Measurements from ENCODE around the gene ZNF853. TPM values are rescaled to one million over a fixed set of nuclear protein-coding genes. Genes with fewer than 3 reads are reported as not detected.

Gene ZNF853
- total and polyA plus RNA-seq, 2 experiments from 2014 or later: 8.0 to 9.8 TPM

GRCh38 chr7:6623589-6624245 lies 8.3 kb downstream of the ZNF853 start:
- Histone ChIP-seq H2AFZ (no peak overlapping the region), H3K9me2 (replicated peaks; ENCODE audit: insufficient read depth) (no peaks in the 10 kb centered on the region), H4K20me1 (ENCODE audit: insufficient read depth, poor library complexity, severe bottlenecking) (no peaks in the 10 kb centered on the region), H3K36me3 (replicated peaks; ENCODE audit: insufficient read depth, low read depth) (no peaks in the 10 kb centered on the region), H3K4me1 (ENCODE audit: insufficient read depth) (no peaks in the 10 kb centered on the region), H3K4me3 (no peak overlapping the region), H3K9me3 (ENCODE audit: low read depth) (no peaks in the 10 kb centered on the region), H3K27ac (no peak overlapping the region), H3K27me3 (no peaks in the 10 kb centered on the region), H3K79me2 (no peaks in the 10 kb centered on the region), H3K4me2 (no peak overlapping the region)
- WGBS (ENCODE audit: low lambda C conversion rate, missing lambda C conversion rate): 93% methylated on average over 15 of the region's 15 CpGs
- DNase-seq (ENCODE audit: low spot score): no peak
- TF ChIP-seq EZH2phosphoT487 (IDR thresholded peaks at IDR 0.05; ENCODE audit: low read depth, severe bottlenecking, unreplicated experiment) (no peak), EZH2 (IDR thresholded peaks at IDR 0.05; ENCODE audit: borderline replicate concordance) (no peak), CTCF (IDR thresholded peaks at IDR 0.05; ENCODE audit: poor library complexity) (no peak)

GRCh38 chr7:6624246-6624611 lies 8.8 kb downstream of the ZNF853 start:
- H3K27ac ChIP-seq: no peak overlapping the region
- 90% methylated on average over 2 of the region's 3 CpGs for WGBS (ENCODE audit: low lambda C conversion rate, missing lambda C conversion rate)
- no peaks in the 10 kb centered on the region for H3K4me1 ChIP-seq (ENCODE audit: insufficient read depth)
- H4K20me1 ChIP-seq (ENCODE audit: insufficient read depth, poor library complexity, severe bottlenecking): no peaks in the 10 kb centered on the region
- H3K4me3 ChIP-seq: no peak overlapping the region
- no peak for DNase-seq (ENCODE audit: low spot score)
- H3K9me2 ChIP-seq (replicated peaks; ENCODE audit: insufficient read depth): no peaks in the 10 kb centered on the region
- no peaks in the 10 kb centered on the region for H3K9me3 ChIP-seq (ENCODE audit: low read depth)
- H3K79me2 ChIP-seq: no peaks in the 10 kb centered on the region
- H3K27me3 ChIP-seq: no peaks in the 10 kb centered on the region
- no peak overlapping the region for H2AFZ ChIP-seq
- H3K36me3 ChIP-seq (replicated peaks; ENCODE audit: insufficient read depth, low read depth): no peaks in the 10 kb centered on the region
- TF ChIP-seq EZH2phosphoT487 (IDR thresholded peaks at IDR 0.05; ENCODE audit: low read depth, severe bottlenecking, unreplicated experiment) (no peak), EZH2 (IDR thresholded peaks at IDR 0.05; ENCODE audit: borderline replicate concordance) (no peak), CTCF (IDR thresholded peaks at IDR 0.05; ENCODE audit: poor library complexity) (no peak)
- no peak overlapping the region for H3K4me2 ChIP-seq

- no peak overlapping the region for H2AFZ ChIP-seq
- 83% methylated on average over 6 of the region's 6 CpGs for WGBS (ENCODE audit: low lambda C conversion rate, missing lambda C conversion rate)
- no peak for DNase-seq (ENCODE audit: low spot score)
Measured at GRCh38 chr7:6628045-6628444, 12.6 kb downstream of the ZNF853 start.

More at GRCh38 chr7:6628045-6628444, 12.6 kb downstream of the ZNF853 start:
- no peak overlapping the region for H3K4me3 ChIP-seq
- H3K27me3 ChIP-seq: no peaks in the 10 kb centered on the region
- no peaks in the 10 kb centered on the region for H3K79me2 ChIP-seq
- H3K9me3 ChIP-seq (ENCODE audit: low read depth): no peaks in the 10 kb centered on the region
- no peaks in the 10 kb centered on the region for H3K4me1 ChIP-seq (ENCODE audit: insufficient read depth)
- no peak overlapping the region for H3K4me2 ChIP-seq
- H4K20me1 ChIP-seq (ENCODE audit: insufficient read depth, poor library complexity, severe bottlenecking): no peaks in the 10 kb centered on the region
- no peak for TF ChIP-seq EZH2phosphoT487 (IDR thresholded peaks at IDR 0.05; ENCODE audit: low read depth, severe bottlenecking, unreplicated experiment)
- TF ChIP-seq CTCF (IDR thresholded peaks at IDR 0.05; ENCODE audit: poor library complexity): no peak
- TF ChIP-seq EZH2 (IDR thresholded peaks at IDR 0.05; ENCODE audit: borderline replicate concordance): no peak
- H3K27ac ChIP-seq: no peak overlapping the region
- H3K36me3 ChIP-seq (replicated peaks; ENCODE audit: insufficient read depth, low read depth): no peaks in the 10 kb centered on the region
- no peaks in the 10 kb centered on the region for H3K9me2 ChIP-seq (replicated peaks; ENCODE audit: insufficient read depth)

Data from hepatocyte (in vitro differentiated cells).